Measurements from ENCODE around the gene GEMIN7.

GRCh38 chr19:45133661-45134060 lies 54.6 kb downstream of the GEMIN7 start:
- TF ChIP-seq CTCF (IDR thresholded peaks at IDR 0.05) (no peak), POLR2A (IDR thresholded peaks at IDR 0.05) (no peak), EP300 (IDR thresholded peaks at IDR 0.05) (no peak)
